GM18951 (cell line): ENCODE results near the gene TMED1.
"Not testable (repeated sequence)": the region's sequence is repeated elsewhere in the genome, so short reads cannot be mapped to it uniquely, and the experiment has no call there.

ENCODE experiments used
- POLR2A ChIP-seq: IDR thresholded peaks from 4 replicates; pipeline ENCODE4 v1.6.1; 2011; ENCODE audit warnings: mild to moderate bottlenecking; ENCODE audit not compliant: insufficient read length, insufficient read depth; ENCODE audit errors: extremely low read depth
- in situ Hi-C: fragments of 300-500 bp; cut with MboI; formaldehyde crosslinking; loops from one replicate; pipeline ENCODE4 v1.12.0; 2022; ENCODE audit warnings: low sequenced_read_pairs, mixed read lengths, inconsistent platforms; ENCODE audit not compliant: unreplicated experiment

TMED1 gene

DNA sequence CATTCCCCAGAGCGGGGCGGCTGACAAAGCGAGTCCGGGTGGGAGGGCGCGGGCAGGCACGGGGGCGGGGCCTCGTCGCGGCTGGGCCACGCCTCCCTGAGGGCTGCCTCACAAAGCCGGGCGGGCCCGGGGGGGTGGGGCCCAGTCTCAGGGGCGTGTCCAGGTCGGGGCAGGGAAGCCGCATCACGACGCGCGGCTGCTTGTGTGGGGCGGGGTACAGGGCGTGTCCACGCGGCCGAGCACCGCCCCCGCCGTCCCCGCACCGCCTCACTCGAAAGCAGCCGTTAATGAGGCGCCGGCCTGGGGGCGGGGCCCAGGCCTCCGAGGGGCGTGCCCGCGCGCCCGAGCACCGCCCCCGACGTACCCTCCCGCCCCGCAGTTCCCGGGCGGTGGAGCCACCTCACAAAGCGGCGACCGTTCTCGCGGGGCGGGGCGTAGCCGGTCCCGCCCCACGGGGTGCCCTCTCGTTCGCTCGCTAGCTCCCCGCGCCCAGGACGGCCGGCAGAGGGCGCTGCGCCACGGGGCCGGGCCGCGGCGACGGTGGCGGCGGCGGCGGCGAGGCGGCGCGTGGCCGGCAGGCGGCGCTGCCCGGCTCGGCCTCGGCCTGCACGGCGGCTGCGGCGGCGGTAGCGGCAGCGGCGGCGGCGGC lies 35.1 kb upstream of the TMED1 start, which contains the start of gene CARM1:
CARM1 (plus strand) TSS at position 599 of the 649 bp plus-strand sequence. CDS start 150 bp downstream, outside the sequence.
- in situ Hi-C loops = no loop called here
- TF ChIP-seq POLR2A = peak; percentile 2

DNA sequence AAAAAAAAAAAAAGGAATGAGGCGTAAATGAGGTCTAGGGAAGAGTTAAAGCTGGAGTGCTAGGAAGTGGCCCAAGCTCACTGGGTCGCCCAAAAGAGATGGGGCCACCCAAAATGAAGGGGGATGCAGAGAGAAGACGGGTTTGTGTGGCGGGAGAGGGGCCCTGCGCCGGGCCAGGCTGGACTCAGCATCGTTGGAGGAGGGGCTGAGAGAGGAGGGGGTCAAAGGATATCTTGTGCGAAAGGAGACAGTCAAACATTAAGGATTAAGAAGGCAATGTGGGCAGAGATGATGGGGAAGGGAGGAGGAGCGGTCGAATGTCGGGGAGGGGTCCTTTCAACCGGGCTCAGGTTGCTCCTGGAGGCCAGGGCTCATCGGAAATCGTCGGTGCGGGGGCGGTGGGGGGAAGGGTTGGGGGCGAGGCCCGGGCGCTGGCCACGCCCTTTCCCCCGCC lies 34.5 kb upstream of the TMED1 start:
- TF ChIP-seq POLR2A = peak; percentile 50
- in situ Hi-C loops = no loop called here

DNA sequence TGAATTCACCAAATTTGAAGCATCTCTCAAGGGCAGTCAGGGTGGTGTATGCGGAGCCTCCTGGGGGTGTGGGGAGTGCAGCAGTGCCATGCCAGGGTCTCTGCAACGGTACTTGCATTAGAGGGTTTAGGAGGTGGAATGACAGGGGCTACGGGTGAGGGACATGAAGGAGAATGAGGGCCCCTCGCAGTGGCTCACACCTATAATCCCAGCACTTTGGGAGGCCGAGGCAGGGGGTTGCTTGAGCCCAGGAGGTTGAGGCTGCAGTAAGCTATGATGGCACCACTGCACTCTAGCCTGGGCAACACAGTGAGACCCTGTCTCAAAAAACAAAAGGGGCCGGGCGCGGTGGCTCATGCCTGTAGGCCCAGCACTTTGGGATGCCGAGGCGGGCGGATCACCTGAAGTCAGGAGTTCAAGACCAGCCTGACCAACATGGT lies 33.9 kb upstream of the TMED1 start:
- in situ Hi-C loops = not testable (repeated sequence)

DNA sequence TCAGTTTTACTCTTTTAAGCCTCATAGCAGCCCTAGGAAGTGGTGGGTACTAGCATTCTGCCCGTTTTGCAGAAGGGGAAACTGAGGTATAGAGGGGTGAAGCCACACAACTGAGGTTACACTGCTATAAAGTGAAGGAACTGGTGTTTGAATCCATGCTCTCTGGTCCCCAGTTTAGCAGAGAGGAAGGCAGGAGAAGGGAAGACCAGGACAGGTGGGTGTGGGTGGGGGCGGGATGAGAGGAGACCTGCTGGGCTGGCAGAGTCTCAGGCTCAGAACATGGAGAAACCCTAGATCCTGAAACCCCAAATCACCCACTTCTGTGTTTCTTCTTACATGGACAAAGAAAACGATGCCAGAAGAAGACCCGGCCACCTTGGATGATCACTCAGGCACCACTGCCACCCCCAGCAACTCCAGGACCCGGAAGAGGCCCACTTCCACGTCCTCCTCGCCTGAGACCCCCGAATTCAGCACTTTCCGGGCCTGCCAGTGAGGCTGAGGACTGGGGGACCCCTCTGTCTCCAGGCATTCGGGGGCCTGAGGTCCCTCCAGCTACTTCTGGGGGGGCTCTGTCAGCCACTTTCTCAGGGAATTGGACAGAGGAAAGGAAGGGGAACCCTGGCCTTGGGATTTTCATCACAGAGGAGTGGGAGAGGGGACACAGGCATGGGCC lies 33.0 kb upstream of the TMED1 start:
- TF ChIP-seq POLR2A = no peak
- in situ Hi-C loops = no loop called here

DNA sequence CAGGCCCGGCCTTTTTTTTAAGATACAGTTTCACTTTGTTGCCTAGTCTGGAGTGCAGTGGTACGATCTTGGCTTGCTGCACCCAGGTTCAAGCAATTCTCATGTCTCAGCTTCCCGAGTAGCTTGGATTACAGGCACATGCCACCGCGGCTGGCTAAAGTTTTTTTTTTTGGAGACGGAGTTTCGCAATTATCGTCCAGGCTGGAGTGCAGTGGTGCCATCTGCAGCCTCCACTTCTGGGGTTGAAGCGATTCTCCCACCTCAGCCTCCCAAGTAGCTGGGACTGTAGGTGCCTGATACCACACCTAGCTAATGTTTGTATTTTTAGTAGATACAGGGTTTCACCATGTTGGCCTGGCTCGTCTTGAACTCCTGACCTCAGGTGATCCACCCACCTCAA lies 30.5 kb upstream of the TMED1 start:
- in situ Hi-C loops = no loop called here
- no peak for TF ChIP-seq POLR2A

DNA sequence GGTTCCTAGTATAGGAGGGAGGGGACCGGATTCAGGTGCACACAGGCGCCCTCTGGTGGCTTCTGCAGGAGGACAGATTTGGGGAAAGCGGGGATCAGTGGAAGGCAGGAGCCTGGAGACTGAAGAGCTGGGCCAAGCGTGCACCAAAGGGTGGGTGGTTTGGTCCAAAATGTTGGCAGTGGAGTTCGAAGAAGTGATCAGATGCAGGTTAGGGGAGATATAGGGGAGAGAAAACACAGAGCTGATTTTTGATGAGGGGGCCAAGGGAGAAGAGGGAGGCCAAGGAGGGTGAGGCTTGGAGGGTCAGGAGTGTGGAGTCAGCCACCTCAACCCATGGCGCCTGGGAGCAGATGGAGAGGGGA lies 28.5 kb upstream of the TMED1 start:
- TF ChIP-seq POLR2A = no peak
- in situ Hi-C loops = no loop called here

DNA sequence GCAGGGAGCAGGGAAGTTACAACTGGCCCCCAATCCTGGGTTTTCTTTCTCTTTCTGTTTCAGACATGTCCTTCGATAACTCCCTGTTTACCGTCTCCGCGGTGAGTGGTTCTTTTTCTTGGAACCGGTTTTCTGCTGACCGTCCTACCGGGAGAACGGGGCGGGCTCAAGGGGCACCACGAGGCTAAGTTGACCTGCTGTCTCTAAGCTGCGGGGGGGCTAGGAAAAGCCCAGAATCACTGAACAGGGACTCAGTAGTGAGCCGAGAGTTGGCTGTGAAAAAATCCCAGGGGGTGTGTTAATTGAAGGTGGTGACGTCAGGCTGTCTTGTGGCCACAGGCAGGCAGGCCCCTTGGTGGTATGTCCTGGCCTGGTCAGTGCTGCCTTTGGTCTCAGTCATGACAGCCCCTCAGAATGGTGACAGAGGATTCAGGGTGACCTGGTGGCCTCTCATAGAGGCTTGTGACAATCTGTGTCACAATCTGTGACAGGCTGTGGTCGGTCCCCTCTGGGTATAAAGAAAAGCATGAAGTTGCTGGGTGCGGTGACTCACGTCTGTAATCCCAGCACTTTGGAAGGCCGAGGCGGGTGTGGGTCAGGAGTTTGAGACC lies 27.2 kb upstream of the TMED1 start:
- no peak for TF ChIP-seq POLR2A
- in situ Hi-C loops = no loop called here

DNA sequence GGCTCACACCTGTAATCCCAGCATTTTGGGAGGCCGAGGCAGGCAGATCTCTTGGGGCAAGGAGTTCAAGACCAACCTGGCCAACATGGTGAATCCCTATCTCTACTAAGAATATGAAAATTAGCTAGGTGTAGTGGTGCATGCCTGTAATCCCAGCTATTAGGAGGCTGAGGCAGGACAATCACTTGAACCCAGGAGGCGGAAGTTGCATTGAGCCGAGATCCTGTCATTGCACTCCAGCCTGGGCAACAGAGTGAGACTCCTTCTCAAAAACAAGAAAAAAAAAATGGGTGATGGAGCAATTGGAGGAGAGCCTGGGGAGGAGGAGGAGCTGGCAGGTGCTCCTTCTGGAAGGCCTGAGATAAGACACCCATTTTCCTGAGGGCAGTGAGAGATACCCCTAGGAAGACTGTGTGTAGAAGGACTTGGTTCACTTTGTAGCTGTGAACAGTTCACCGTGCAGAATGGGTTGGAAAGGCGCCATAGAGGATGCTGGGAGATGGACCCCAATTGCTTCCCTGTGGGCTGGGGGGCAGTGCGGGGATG lies 26.6 kb upstream of the TMED1 start:
- no peak for TF ChIP-seq POLR2A

DNA sequence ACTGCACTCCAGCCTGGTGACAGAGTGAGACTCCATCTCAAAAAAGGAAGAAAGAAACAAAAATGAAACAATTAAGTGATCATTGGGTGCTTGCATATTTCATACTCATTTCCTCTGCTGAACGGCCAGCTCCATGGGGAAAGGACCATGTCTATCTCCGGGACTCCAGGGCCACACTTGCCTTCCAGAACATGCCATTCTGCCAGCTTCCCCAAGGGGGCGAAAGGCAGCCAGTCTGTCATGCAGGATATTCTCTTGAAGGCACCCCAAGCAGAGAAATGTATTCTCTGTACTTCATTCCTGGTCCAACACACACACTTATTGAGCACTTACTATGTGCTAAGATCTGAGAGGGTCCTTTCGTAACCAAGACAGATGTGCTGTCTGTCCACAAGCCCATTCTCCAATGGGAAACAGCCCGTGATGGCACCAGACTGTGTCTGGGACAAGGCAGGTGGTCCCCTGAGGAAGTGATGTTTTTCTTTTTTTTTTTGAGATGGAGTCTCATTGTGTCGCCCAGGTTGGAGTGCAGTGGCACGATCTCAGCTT lies 25.2 kb upstream of the TMED1 start:
- TF ChIP-seq POLR2A = no peak
- in situ Hi-C loops = no loop called here

More for the DNA sequence above, 26.6 kb upstream of the TMED1 start:
- in situ Hi-C loops = no loop called here

DNA sequence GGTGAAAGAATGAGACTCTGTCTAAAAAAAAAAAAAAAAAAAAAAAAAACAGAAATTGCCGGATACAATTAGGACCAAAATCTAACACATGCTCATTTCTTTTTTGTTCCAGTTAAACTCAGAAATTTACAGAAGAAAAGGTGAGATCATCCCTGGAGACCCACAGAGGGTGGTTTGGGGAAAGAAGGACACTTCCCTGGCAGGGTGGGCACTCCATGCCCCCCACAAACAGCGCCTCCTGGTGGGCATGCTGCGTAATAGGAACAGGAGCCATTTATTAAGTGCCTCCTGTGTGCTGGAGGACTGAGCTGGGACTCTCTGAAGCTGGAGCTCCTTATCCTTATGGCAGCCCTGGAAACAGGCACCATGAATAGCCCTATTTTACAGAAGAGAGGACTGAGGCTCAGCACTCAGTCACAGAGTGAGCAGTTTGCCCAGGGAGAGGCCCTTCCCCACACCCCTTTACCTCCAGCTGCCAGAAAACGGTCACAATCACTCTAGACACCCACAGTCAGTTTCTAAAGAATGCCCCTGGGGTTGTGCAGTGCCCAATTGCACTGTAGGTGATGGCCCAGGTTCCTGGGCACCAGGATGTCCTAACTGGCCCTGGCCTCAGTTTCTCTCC lies 22.3 kb upstream of the TMED1 start:
- in situ Hi-C loops = loop anchor here (10.0 kb wide), 1 partner anchor 144 kb away; the partner anchor contains the start of gene DNM2
- TF ChIP-seq POLR2A = no peak

DNA sequence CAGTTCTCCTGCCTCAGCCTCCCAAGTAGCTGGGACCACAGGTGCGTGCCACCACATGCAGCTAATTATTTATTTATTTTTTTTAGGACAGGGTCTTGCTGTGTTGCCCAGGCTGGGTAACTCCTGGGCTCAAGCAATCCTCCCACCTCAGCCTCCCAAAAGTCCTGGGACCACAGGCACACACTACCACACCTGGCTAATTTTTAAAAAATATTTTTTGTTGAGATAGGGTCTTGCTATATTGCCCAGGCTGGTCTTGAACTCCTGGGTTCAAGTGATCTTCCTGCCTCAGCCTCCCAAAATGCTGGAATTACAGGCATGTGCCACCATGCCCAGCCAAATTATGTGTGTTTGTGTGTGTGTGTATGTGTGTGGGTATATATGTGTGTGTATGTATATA lies 20.9 kb upstream of the TMED1 start:
- in situ Hi-C loops = loop anchor here (10.0 kb wide), 1 partner anchor 142 kb away; the partner anchor contains the start of gene DNM2

DNA sequence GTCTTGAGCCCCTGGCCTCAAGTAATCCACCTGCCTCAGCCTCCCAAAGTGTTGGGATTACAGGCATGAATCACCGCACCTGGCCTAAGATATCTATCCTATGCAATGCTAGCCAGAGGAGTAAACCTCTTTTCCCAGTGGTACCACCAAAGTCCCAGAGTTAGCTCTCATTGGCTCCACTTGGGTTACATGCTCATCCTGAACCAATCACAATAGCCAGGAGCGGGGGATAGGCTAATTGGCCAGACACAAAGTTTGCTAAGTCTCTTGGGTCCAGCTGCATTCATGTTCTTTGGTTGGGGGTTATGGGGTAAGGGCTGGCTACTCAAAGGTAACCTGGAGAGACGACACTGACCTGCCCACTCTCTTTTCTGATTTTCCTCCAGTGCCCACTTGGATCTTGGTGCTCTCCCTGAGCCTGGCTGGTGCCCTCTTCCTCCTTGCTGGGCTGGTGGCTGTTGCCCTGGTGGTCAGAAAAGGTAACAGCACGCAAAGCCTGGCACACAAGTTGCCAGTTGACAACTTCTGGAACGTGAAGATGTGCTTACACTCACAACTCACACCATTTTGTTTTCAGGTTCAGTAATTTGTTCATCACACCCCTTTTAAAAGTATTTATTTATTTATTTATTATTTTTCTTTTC lies 20.0 kb upstream of the TMED1 start:
- no peak for TF ChIP-seq POLR2A
- in situ Hi-C loops = loop anchor here (10.0 kb wide), 1 partner anchor 141 kb away; the partner anchor contains the start of gene DNM2
